Neuronal stem cell (in vitro differentiated cells): ENCODE measurements around the gene MYO15B.

Experiments used
- DNase-seq: peaks from one replicate; pipeline ENCODE4 v3.0.0-alpha.2; 2013; ENCODE audit warnings: low spot score
- H2AFZ ChIP-seq: one replicate; pipeline ENCODE4 v1.6.1; 2013; ENCODE audit warnings: mild to moderate bottlenecking, low read length, inconsistent platforms
- H2AK5ac ChIP-seq: 2 replicates; pipeline ENCODE4 v1.6.1; 2013; ENCODE audit warnings: low read depth, mild to moderate bottlenecking, inconsistent platforms, low read length, moderate library complexity, mixed read lengths
- H2BK120ac ChIP-seq: 2 replicates; pipeline ENCODE4 v1.6.1; 2013; ENCODE audit warnings: low read depth, mild to moderate bottlenecking, inconsistent platforms, low read length, moderate library complexity, mixed read lengths
- H2BK12ac ChIP-seq: one replicate; pipeline ENCODE4 v1.6.1; 2013; ENCODE audit warnings: low read length, inconsistent platforms
- H2BK15ac ChIP-seq: 2 replicates; pipeline ENCODE4 v1.6.1; 2013; ENCODE audit warnings: mild to moderate bottlenecking, low read length, inconsistent platforms, mixed read lengths
- H2BK5ac ChIP-seq: one replicate; pipeline ENCODE4 v1.6.1; 2013; ENCODE audit warnings: inconsistent platforms, mild to moderate bottlenecking, low read length, moderate library complexity
- H3K14ac ChIP-seq: one replicate; pipeline ENCODE4 v1.6.1; 2013; ENCODE audit warnings: low read length, inconsistent platforms
- H3K18ac ChIP-seq: 2 replicates; pipeline ENCODE4 v1.6.1; 2013; ENCODE audit warnings: low read length, inconsistent platforms
- H3K23ac ChIP-seq: 2 replicates; pipeline ENCODE4 v1.6.1; 2013; ENCODE audit warnings: low read depth, mild to moderate bottlenecking, mixed read lengths, low read length, inconsistent platforms; ENCODE audit not compliant: poor library complexity
- H3K27ac ChIP-seq: replicated peaks from 3 replicates; pipeline ENCODE4 v1.5.1; 2013; ENCODE audit warnings: low read length, inconsistent platforms
- H3K27me3 ChIP-seq, 3 experiments: 2 replicates each; pipeline ENCODE4 v1.6.1; 2013; ENCODE audit warnings: low read length in 3 of 3, mild to moderate bottlenecking in 2 of 3, inconsistent platforms in 1 of 3, low read depth in 1 of 3, mixed read lengths in 1 of 3, moderate library complexity in 1 of 3; ENCODE audit not compliant: control insufficient read depth in 3 of 3, insufficient read depth in 3 of 3
- H3K36me3 ChIP-seq, 2 donors: replicated peaks in 1 of 2; 2 replicates each; pipeline ENCODE4 v1.6.1; 2013; ENCODE audit warnings: low read length in 2 of 2; ENCODE audit not compliant: control insufficient read depth in 2 of 2, insufficient read depth in 2 of 2
- H3K4ac ChIP-seq: 2 replicates; pipeline ENCODE4 v1.6.1; 2013; ENCODE audit warnings: inconsistent platforms, mild to moderate bottlenecking, low read length, moderate library complexity
- H3K4me1 ChIP-seq, 2 donors: 1 replicate in 1 of 2; 2 replicates in 1 of 2; pipeline ENCODE4 v1.6.1; 2013; ENCODE audit warnings: low read length in 2 of 2, low read depth in 1 of 2; ENCODE audit not compliant: control insufficient read depth in 2 of 2, insufficient read depth in 1 of 2
- H3K4me2 ChIP-seq: one replicate; pipeline ENCODE4 v1.6.1; 2013; ENCODE audit warnings: mild to moderate bottlenecking, low read length, inconsistent platforms; ENCODE audit not compliant: insufficient read depth, poor library complexity, severe bottlenecking
- H3K4me3 ChIP-seq, 2 donors: 2 replicates each; pipeline ENCODE4 v1.5.1; 2013; ENCODE audit warnings: low read length in 2 of 2, mild to moderate bottlenecking in 2 of 2, inconsistent platforms in 1 of 2, moderate library complexity in 1 of 2
- H3K79me1 ChIP-seq: one replicate; pipeline ENCODE4 v1.6.1; 2013; ENCODE audit warnings: low read depth, mild to moderate bottlenecking, inconsistent platforms, low read length, moderate library complexity
- H3K9ac ChIP-seq: one replicate; pipeline ENCODE4 v1.6.1; 2013; ENCODE audit warnings: mild to moderate bottlenecking, low read depth, low read length, inconsistent platforms; ENCODE audit not compliant: poor library complexity
- H3K9me3 ChIP-seq, 2 donors: replicated peaks in 1 of 2; 2 replicates each; pipeline versions ENCODE3 to v1.6.1; 2013; ENCODE audit warnings: low read length in 2 of 2, mild to moderate bottlenecking in 2 of 2, inconsistent platforms in 1 of 2, low read depth in 1 of 2, mixed read lengths in 1 of 2, moderate library complexity in 1 of 2; ENCODE audit not compliant: control insufficient read depth in 2 of 2, insufficient read depth in 1 of 2
- H4K8ac ChIP-seq: one replicate; pipeline ENCODE4 v1.6.1; 2013; ENCODE audit warnings: low read depth, mild to moderate bottlenecking, inconsistent platforms, low read length, moderate library complexity
- H4K91ac ChIP-seq: one replicate; pipeline ENCODE4 v1.6.1; 2013; ENCODE audit warnings: low read length, low read depth, mild to moderate bottlenecking, inconsistent platforms; ENCODE audit not compliant: poor library complexity
- WGBS, 2 donors: extraction: QIAGEN DNeasy Blood & Tissue Kit; methylation state at CpG; one replicate each; pipeline ENCODE4 v1.1.7; 2013; ENCODE audit warnings: missing lambda C conversion rate in 2 of 2, mixed read lengths in 1 of 2; ENCODE audit not compliant: insufficient read length in 2 of 2, insufficient replicate concordance in 1 of 2; ENCODE audit errors: extremely low coverage in 2 of 2; 5-methylcytosine and 5-hydroxymethylcytosine counted together

The MYO15B gene

DNA sequence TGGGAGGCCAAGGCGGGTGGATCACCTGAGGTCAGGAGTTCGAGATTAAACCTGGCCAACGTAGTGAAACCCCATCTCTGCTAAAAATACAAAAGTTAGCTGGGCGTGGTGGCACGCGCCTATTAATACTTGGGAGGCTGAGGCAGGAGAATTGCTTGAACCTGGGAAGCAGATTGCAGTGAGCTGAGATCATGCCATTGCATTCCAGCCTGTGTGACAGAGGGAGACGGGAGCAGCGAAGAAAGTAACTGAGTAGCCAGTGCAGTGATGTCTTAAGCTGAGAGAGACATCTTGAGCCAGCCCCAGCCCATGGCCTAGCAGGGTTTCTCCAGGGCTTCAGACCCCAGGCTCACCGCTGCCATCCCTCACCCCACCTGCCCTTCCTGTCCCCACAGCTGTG lies 35.8 kb downstream of the MYO15B start:
- H3K27ac ChIP-seq, result no peak overlapping the region
- H2AK5ac ChIP-seq, result no peak overlapping the region
- H2BK12ac ChIP-seq, result no peak overlapping the region
- no peak overlapping the region for H3K18ac ChIP-seq
- H3K79me1 ChIP-seq, result peaks cover 2% of the 10 kb centered on the region
- no peak overlapping the region for H3K4ac ChIP-seq
- H3K4me2 ChIP-seq, result no peak overlapping the region
- no CpG with 5 or more reads among the region's 9 CpGs for WGBS, 2 donors
- no peak overlapping the region for H2BK5ac ChIP-seq
- no peak overlapping the region for H3K23ac ChIP-seq
- no peak overlapping the region for H2BK15ac ChIP-seq
- no peak overlapping the region for H2BK120ac ChIP-seq
- no peaks in the 10 kb centered on the region for H3K9me3 ChIP-seq
- H4K91ac ChIP-seq, result no peak overlapping the region
- H3K4me1 ChIP-seq, result peaks cover 6 to 8% of the 10 kb centered on the region in 2 donors
- H3K14ac ChIP-seq, result no peak overlapping the region
- H2AFZ ChIP-seq, result no peak overlapping the region
- no peak overlapping the region for H4K8ac ChIP-seq
- peaks cover 0 to 7% of the 10 kb centered on the region in 2 donors for H3K36me3 ChIP-seq
- peaks cover 0 to 3% (median 0%) of the 10 kb centered on the region in 3 experiments for H3K27me3 ChIP-seq
- H3K4me3 ChIP-seq, result no peak overlapping the region
- no peak overlapping the region for H3K9ac ChIP-seq
- DNase-seq, result no peak

DNA sequence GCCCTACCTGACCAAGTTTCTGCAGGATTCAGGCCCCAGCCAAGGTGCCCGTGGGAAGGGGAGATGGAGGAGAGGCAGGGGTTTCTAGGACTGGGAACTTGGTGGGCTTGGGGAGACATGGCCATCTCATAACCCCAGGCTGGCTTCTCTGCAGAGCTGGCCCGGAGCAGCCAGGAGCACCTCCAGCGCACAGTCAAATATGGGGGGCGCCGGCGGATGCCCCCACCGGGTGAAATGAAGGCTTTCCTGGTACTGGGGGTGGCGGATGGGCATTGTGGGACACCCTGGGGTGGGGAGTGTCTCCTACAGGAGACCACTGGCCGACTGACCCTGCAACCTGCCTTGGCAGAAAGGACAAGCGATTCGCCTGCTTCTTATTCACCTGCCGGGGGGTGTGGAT lies 36.4 kb downstream of the MYO15B start:
- Histone ChIP-seq H3K9ac (no peak overlapping the region), H2BK120ac (no peak overlapping the region), H3K36me3 (peaks cover 0 to 8% of the 10 kb centered on the region in 2 donors), H4K91ac (no peak overlapping the region), H3K14ac (no peak overlapping the region), H3K9me3 (no peaks in the 10 kb centered on the region), H4K8ac (no peak overlapping the region), H3K4ac (no peak overlapping the region), H3K79me1 (peaks cover 2% of the 10 kb centered on the region), H3K4me2 (no peak overlapping the region), H3K4me3 (no peak overlapping the region), H2BK12ac (no peak overlapping the region), H2BK15ac (no peak overlapping the region), H3K27ac (no peak overlapping the region), H3K4me1 (peaks cover 6 to 8% of the 10 kb centered on the region in 2 donors), H2AK5ac (no peak overlapping the region), H2AFZ (no peak overlapping the region), H3K18ac (no peak overlapping the region), H3K23ac (peak overlapping the region; percentile 55), H3K27me3 (peaks cover 0 to 3% (median 0%) of the 10 kb centered on the region in 3 experiments), H2BK5ac (no peak overlapping the region)
- no CpG with 5 or more reads among the region's 12 CpGs for WGBS, 2 donors
- DNase-seq, result no peak

DNA sequence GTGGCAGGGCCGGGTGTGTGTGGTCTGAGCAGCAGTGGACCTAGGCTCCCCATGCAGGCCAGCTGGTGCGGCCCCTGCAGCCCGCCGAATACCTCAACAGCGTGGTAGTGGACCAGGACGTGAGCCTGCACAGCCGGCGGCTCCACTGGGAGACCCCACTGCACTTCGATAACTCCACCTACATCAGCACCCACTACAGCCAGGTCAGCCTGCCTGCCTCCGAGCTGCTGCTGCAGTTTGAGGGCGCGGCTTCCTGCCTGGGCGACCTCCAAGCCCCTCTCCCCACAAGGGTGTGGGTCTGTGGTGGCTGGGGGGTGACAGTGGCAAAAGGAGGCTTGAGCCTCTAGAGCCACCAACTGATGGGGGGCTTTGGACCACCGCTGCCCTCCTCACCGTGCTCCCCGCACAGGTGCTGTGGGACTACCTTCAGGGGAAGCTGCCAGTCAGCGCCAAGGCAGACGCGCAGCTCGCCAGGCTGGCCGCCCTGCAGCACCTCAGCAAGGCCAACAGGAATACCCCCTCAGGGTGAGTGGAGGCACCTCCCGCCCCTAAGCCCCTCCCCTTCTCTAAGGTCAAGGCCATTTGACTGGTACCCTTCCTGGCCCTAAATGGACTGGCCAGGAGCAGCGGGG lies 37.2 kb downstream of the MYO15B start:
- Histone ChIP-seq H3K9me3 (no peaks in the 10 kb centered on the region), H2BK5ac (no peak overlapping the region), H3K27ac (no peak overlapping the region), H3K36me3 (peaks cover 4 to 8% of the 10 kb centered on the region in 2 donors), H2BK120ac (peak overlapping the region; percentile 61), H2AFZ (no peak overlapping the region), H3K23ac (peak overlapping the region; percentile 55), H2BK12ac (peak overlapping the region; percentile 84), H4K8ac (peak overlapping the region; percentile 17), H3K4me2 (no peak overlapping the region), H4K91ac (no peak overlapping the region), H3K4me1 (peaks cover 6 to 8% of the 10 kb centered on the region in 2 donors), H3K27me3 (peaks cover 0 to 3% (median 0%) of the 10 kb centered on the region in 3 experiments), H3K79me1 (peaks cover 2% of the 10 kb centered on the region), H2AK5ac (peak overlapping the region; percentile 63), H3K4me3 (no peak overlapping the region), H3K14ac (peak overlapping the region; percentile 6), H3K9ac (peak overlapping the region; percentile 70), H2BK15ac (no peak overlapping the region), H3K18ac (peak overlapping the region; percentile 76), H3K4ac (no peak overlapping the region)
- no CpG with 5 or more reads among the region's 23 CpGs for WGBS, 2 donors
- DNase-seq, result no peak

DNA sequence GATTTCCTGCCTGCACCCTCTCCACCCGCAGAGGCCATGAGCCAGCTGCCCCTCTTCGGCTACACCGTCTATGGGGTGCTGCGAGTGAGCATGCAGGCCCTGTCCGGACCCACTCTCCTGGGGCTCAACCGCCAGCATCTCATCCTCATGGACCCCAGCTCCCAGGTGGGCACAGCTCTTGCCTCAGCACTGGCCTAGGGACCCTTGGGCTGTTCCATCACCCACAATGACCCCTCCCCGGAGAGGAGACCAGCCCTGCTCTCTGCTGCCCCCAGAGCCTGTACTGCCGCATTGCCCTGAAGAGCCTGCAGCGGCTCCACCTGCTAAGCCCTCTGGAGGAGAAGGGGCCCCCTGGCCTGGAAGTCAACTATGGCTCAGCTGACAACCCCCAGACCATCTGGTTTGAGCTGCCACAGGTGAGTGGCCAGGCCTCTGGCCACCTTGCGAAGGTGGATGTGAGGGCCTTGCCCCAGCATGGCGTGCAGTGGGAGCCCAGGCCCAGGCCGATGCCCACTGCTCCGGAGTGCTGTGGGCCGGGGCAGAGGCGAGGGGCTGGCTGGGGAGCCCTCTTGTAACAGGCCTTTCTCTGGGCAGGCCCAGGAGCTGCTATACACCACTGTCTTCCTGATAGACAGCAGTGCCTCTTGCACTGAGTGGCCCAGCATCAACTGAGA lies 38.4 kb downstream of the MYO15B start:
- H3K79me1 ChIP-seq, result peaks cover 1% of the 10 kb centered on the region

More for the DNA sequence above, 38.4 kb downstream of the MYO15B start:
- H3K4me3 ChIP-seq, result no peak overlapping the region
- no CpG with 5 or more reads among the region's 15 CpGs for WGBS, 2 donors
- peak overlapping the region; percentile 81 for H3K9ac ChIP-seq
- no peak overlapping the region for H2AFZ ChIP-seq
- no peaks in the 10 kb centered on the region for H3K27me3 ChIP-seq
- H2BK5ac ChIP-seq, result peak overlapping the region; percentile 1
- H3K23ac ChIP-seq, result peak overlapping the region; percentile 73
- DNase-seq, result peak; percentile 35
- H2BK120ac ChIP-seq, result peak overlapping the region; percentile 95
- peak overlapping the region; percentile 87 for H3K18ac ChIP-seq
- no peak overlapping the region for H3K4me2 ChIP-seq
- peaks cover 6 to 7% of the 10 kb centered on the region in 2 donors for H3K4me1 ChIP-seq
- peak overlapping the region; percentile 98 for H2AK5ac ChIP-seq
- peaks cover 11 to 13% of the 10 kb centered on the region in 2 donors for H3K36me3 ChIP-seq
- no peak overlapping the region for H3K4ac ChIP-seq
- no peak overlapping the region for H4K91ac ChIP-seq
- no peak overlapping the region for H4K8ac ChIP-seq
- no peaks in the 10 kb centered on the region for H3K9me3 ChIP-seq
- H2BK12ac ChIP-seq, result peak overlapping the region; percentile 84
- H3K14ac ChIP-seq, result no peak overlapping the region
- peak overlapping the region; percentile 58 for H2BK15ac ChIP-seq
- no peak overlapping the region for H3K27ac ChIP-seq
